Measurements from ENCODE around the gene NOB1.

DNA sequence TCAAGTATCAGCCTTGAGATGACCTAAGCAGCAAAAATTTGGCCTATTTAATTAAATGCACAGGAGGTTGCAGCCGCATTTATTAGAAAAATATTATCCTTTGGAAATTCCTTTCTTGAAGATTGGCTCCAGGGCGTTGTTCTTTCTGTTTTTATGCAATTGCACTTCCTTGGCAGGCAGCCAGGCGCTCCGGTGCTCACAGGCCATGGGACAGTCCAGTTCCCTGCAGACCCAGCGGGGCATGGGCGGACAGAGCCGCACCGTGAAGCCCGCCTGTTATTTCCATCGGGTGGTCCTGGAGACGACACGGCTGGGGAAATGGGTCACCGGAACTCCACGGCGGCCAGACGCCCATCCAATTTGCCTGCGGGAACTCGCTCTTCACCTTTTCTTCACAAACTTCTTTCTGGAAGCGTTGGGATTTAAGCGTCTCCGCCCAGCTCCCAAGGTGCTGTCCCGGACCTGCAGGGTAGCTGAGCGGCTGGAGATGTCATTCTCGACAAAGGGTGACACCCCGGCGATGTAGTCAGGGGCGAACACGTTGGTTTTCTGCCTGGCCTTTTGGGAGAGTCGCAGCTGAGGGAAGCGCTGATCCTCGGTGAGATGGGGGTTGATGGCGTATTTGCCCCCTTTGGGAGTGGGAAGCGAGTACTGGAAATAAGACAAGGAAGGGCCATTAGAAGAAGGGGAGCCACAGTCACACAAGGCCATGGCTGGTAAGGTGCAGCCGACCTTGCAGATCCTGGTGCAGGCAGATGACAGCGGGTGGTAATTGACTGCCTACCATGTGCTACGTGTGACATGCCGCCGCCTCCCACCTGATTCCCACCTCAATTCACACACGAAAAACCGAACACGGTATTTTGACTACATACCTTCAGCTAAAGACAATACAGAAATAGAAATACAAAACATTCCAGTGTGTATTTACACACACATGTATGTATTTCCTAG lies 12.5 kb downstream of the NOB1 start:
- TF ChIP-seq REST (IDR thresholded peaks at IDR 0.05; ENCODE audit: insufficient read depth in 1 of 2, low read depth in 2 of 2, low read length in 2 of 2) (no peak), POLR2AphosphoS5 (IDR thresholded peaks at IDR 0.05; ENCODE audit: low read depth, low read length) (no peak), TAF1 (IDR thresholded peaks at IDR 0.05; ENCODE audit: borderline replicate concordance, insufficient read depth, low read length) (no peak), SIN3A (IDR thresholded peaks at IDR 0.05; ENCODE audit: borderline replicate concordance, insufficient read depth, low read length) (no peak), FOXP2 (optimal IDR thresholded peaks at IDR 0.05; ENCODE audit: borderline replicate concordance, extremely low read depth, extremely low read length, insufficient read depth) (no peak)
